GM21367 (cell line): ENCODE data around the gene ZFYVE21.

Source experiments
- ATAC-seq: cut with Tn5 transposase; IDR thresholded peaks from one replicate; pipeline ENCODE4 v1.9.1; 2021; ENCODE audit not compliant: unreplicated experiment

The ZFYVE21 gene

DNA sequence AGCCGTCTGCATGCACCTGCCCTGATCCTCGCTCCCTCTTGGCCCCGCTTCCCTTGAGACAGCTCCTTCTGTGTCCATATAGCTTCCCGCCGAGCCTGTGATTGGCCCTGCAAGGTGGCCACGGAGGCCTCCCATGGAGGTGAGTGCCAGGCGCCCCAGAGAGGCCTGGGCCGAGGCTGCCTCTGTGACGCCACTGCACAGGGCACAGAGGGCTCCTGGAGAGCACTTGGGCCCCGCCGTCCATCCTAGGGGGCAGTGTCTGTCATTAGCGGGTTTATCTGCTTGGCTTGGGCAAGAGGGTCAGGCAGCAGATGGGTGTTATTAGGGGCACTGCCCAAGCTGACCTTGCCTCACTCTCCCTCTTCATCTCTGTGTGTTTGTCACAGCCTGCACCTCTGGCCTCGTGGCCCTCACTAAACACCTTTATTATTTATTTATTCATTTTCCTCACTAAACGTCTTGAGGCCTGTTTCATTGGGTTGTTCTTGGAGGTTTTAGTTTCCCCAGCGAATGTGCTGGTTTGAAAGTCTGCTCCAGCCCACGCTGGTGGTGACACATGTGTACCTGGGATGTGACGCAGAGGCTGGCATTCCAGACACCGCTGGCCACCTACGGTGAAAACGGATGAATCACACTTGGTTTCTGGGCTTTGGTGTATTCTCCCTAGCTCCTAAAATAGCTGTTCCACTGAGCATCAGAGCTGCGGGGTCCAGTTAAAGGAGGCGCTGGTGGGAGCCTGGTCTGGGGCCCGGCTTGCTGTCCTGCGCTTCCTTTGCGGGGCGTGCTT is 5.9 kb downstream of the ZFYVE21 start:
- no peak for ATAC-seq

GRCh38 chr14:103723748-103724081 is 8.1 kb downstream of the ZFYVE21 start:
- ATAC-seq: no peak

- ATAC-seq: no peak
These were observed 8.5 kb downstream of the ZFYVE21 start for GRCh38 chr14:103724116-103724515.

DNA sequence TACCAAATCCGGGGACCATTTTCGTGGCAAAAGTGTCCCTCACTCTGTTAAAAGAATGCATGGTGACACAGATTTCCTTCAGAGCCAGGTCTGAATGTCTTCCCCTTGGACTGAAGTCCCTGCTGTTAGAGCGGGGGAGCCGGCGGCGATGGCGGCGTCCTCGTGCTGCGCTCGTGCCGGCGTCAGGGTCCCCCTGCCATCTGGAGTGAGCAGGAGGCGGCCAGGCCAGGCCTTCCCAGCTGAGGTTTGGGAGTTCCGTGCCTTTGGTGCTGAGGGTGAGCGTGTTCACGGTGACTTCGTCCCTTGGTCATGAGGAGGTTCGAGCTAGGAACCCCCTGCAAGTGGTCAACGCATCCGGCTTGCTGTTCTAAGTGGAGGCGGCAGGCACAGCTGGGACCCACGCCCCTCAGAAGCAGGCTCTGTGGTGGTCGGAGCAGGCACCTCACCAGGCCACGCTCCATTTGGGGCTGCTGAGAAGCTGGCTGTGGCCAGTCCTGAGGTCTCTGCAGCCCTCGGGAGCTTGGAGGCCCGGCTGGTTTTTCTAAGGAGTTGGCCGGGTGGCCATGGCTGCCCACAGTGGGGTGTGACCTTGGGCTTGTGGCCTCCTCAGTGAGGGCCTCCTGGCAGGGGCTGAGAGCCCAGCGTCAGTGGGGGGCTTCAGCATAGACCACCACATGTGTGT is 9.5 kb downstream of the ZFYVE21 start:
- ATAC-seq: no peak

- ATAC-seq: no peak
These were observed 10.3 kb downstream of the ZFYVE21 start for GRCh38 chr14:103725739-103726395.

- ATAC-seq: no peak
These were observed 10.9 kb downstream of the ZFYVE21 start for GRCh38 chr14:103726474-103726873.

- no peak for ATAC-seq
These were observed 11.8 kb downstream of the ZFYVE21 start for GRCh38 chr14:103727313-103727980.

DNA sequence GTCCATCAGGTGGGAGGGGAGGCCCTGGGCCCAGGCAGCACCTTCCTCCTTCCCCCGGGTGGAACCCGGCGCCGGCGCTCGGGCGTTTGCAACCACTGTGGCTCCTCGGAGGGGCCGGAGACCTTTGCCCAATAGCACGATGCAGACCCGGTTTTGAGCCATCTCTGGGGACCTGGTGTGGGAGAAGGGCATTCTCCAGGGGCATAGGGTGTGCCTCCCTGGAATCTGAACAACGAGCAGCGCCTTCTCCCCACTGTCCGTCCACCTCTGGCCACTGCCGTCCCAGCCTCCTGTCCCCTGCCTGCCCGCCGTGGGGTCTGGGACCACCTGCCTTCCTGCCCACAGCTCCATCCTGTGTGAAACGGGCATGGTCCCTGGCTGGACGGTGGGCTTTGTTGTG is 12.5 kb downstream of the ZFYVE21 start:
- ATAC-seq: no peak

GRCh38 chr14:103728721-103729120 is 13.1 kb downstream of the ZFYVE21 start:
- ATAC-seq: no peak

DNA sequence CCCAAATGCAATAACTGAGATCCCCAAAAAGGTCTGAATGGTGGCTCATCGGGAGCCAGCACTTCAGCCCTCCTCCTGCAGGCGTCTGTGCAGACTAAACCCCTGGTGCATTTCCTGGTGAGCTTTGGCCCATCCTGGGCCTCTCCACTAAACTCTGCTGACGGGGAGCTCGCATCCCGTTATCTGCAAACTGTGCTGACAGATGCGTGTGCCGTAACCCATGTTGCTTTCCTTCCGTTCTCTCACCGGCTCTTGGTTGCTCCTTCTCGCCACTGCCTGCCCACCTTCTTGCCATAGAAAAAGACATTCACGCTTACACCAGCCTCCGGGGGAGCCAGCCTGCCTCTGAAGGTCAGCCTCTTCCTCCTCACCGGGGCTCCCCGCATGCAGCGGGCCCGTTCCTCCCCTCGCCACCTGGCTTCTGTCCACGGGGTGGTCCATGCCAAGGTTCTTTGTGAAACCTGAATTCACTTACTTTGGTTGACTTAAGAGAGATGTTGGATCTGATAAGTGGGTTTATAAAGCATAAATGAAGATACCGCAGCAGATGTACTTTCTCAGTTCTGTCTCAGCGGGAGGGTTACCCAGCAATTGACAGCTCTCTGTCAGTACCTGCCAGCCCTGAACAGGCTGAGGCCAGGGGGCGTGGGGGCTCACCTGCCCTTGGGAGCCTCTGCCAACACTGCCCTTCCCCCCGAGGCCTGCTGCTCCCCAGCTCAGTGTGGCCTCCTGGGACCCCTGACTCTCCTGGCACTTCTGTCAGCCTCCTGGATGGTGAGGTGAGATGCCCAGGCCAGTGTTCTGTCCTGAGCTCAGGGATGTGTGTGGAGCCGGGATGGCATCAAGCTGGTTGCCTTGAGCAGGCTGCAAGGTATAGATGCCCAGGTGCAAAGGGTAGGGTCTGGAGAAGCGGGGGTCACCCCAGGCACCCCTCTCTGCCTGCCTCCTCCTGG is 14.2 kb downstream of the ZFYVE21 start:
- ATAC-seq: no peak

- no peak for ATAC-seq
These were observed 15.0 kb downstream of the ZFYVE21 start for GRCh38 chr14:103730490-103731035.

DNA sequence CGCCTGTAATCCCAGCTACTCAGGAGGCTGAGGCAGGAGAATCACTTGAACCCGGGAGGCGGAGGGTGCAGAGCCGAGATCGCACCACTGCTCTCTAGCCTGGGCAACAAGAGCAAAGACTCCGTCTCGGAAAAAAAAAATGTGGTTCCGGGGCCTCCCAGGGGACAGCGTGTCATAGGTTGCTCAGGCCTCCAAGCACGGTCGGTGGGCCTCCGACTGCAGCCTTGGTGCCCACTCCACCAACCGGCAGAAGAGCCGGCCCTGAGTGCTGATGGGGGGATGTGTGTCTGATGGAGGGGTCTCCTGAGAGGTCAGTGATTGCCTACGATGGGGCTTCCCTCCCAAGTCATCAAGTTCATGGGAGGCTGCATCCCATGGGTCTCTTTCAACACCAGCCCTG is 15.9 kb downstream of the ZFYVE21 start:
- no peak for ATAC-seq

DNA sequence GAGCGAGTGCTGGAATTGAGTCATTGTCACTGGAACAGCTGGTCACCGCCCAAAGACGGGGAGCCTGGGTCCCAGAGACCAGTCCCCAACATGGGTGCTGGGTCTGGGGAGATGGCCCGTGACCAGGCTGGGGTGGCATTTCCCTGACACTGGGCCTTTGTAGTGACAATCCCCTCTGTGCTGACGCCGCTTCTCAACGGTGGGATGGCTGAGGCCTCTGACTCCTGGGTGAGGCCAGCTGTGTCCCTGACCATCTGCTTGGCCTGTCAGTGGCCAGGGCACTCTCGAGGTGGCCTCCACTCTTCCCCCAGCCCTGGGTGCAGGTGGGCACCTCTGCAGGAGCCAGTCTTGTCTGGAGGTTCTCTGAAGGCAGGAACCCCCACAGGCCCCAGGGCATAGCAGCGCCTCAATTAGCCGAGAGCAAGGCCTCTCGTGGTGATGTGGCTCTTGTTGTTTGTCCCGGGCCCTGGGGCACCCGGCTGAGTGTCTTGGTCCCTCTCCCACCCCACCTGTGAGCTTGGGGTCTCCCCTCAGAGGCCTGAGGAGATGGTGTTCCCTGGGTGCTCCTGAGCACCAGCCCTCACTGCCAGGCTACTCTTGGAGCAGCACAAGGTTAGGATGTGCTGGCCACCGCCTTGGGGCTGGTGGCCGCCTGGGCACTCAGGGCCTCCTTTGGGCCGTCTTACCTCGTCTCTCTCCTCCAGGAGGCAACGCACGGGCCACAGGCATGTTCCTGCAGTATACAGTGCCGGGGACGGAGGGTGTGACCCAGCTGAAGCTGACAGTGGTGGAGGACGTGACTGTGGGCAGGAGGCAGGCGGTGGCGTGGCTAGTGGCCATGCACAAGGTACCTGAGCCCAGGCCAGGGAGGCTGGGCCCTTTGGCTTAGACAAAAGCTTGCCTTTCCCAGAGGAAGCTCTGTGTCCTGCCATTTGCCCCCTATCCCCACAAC is 16.6 kb downstream of the ZFYVE21 start:
- no peak for ATAC-seq

DNA sequence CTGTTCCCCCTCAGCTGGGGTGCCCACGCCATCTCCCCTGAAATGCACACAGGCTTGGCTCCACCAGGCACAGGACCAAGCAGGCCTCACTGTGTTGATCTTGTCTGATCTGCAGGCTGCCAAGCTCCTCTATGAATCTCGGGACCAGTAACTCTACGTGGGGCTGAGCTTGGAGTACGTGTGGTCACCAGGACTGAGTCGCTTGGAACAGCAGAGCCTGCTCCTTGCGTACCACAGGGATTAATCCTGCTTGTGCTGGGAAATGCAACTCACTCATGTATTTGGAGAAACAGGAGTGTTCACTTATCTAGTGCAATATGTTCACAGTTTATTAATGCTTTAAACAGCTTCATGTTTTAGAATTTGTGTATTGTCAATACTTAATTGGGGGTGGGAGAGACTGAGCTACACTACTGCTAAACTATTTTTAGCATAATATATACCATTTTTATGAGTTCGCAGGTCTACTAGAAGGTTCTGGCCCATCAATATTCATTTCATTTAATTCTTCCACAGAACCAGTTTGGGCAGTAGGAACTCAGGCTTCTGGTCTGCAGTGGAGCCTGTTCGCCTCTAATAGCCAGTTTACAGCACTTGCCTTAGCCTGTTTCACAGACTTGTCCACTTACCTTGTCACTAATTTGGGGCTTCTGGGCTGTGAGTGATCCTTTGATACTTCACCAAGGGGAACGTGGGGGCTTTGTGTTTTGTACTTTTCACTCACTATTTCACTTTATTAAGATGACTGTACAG is 17.4 kb downstream of the ZFYVE21 start:
- ATAC-seq: no peak

DNA sequence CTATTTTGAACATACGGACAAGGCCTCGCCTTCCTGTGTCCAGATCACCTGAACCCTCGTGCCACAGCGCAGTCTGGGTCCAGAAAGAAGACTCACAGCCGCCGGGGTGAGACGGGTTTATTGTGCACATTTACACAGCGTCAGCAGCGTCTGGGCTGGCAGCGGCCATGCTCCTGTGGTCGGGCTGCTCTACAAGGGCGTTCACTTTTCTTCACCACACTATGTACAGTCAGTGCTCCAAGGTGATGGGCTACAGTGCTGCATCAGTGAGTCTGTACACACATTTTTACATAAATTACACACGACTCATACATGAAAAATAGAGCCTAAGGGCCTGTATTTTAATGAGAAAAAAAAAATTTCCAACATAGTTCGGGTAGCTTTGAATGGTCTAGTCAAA is 18.0 kb downstream of the ZFYVE21 start:
- no peak for ATAC-seq

DNA sequence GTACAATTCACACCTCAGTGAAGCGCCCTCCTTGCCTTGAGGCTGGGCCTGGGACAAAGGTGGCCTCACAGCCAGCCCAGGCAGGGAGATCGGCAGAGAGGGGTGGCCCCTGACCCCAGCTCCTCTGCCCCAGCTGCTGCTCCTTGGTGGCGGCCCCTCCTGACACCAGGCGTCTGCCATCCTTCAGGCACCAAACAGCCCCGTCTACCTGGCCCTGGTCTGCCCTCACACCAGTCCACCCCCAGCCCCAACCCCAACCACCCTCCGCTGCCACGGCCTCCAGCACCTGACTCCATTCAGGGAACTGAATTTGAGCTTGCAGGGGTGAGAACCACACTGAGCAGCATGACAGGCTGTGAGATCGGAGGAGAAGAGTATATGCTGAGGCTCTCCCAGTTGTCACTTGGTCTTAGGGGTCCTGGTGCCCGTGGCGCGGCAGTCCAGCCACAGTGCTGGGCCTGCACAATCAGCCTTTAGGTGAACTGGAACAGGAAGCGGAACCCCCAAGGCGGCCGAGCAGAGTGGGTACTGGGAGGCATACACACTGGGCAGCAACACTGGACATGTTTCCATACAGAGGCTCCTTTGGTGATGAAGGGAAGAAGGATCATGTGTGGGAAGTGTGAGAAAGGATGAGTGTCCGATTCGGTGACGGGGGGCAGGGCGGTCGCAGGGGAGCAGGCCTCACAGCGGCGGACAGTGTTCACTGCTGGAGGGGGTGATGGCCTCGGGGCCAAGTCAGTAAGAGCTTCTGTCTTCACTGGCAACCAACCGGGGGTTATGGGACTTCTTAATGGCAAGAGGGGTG is 18.7 kb downstream of the ZFYVE21 start:
- ATAC-seq: no peak

- no peak for ATAC-seq
These were observed 19.4 kb downstream of the ZFYVE21 start for GRCh38 chr14:103735022-103735421.

DNA sequence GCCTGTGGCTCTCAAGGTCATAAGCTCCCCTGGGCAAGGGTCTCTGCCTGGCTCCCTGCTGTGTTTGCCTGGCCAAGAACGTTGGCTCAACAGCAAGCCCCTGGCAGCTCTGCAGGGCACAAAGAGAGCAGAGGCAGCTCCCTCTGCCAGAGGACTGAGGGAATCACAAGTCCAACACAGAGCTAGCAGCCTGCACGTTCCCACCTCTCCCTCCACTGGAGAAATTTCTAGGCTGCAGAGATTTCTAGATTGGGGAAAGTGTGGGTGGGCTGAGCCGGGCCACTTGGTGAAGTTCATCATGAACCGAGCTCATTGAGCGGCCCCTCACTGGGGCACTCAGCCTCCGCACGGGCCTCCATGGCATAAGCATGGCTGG is 19.8 kb downstream of the ZFYVE21 start:
- ATAC-seq: no peak
